Ramos (cell line): Measurements from ENCODE around the gene ANXA10.
"Not testable (repeated sequence)": the region's sequence is repeated elsewhere in the genome, so short reads cannot be mapped to it uniquely, and the experiment has no call there.

ENCODE experiments used
- in situ Hi-C: fragments of 300-500 bp; cut with MboI; formaldehyde crosslinking; loops from one replicate; pipeline ENCODE4 v1.14.3; 2022; ENCODE audit warnings: low sequenced_read_pairs; ENCODE audit not compliant: unreplicated experiment

ANXA10 gene

GRCh38 chr4:168113059-168113458 lies 20.7 kb downstream of the ANXA10 start:
- in situ Hi-C loops, result not testable (repeated sequence)

- in situ Hi-C loops, result no loop called here
Observed at GRCh38 chr4:168118116-168118655, 25.8 kb downstream of the ANXA10 start.

GRCh38 chr4:168119100-168119499 lies 26.8 kb downstream of the ANXA10 start:
- in situ Hi-C loops, result no loop called here

GRCh38 chr4:168119890-168120289 lies 27.6 kb downstream of the ANXA10 start:
- in situ Hi-C loops, result no loop called here

GRCh38 chr4:168120811-168121210 lies 28.5 kb downstream of the ANXA10 start:
- in situ Hi-C loops, result no loop called here

- in situ Hi-C loops, result no loop called here
Observed at GRCh38 chr4:168124008-168124641, 31.8 kb downstream of the ANXA10 start.

- in situ Hi-C loops, result no loop called here
Observed at GRCh38 chr4:168126952-168127351, 34.6 kb downstream of the ANXA10 start.

GRCh38 chr4:168128601-168129000 lies 36.3 kb downstream of the ANXA10 start:
- in situ Hi-C loops, result no loop called here

- in situ Hi-C loops, result no loop called here
Observed at GRCh38 chr4:168129046-168129772, 36.9 kb downstream of the ANXA10 start.

GRCh38 chr4:168129802-168130201 lies 37.5 kb downstream of the ANXA10 start:
- in situ Hi-C loops, result no loop called here

- in situ Hi-C loops, result no loop called here
Observed at GRCh38 chr4:168131196-168131595, 38.9 kb downstream of the ANXA10 start.

- in situ Hi-C loops, result no loop called here
Observed at GRCh38 chr4:168134651-168135050, 42.3 kb downstream of the ANXA10 start.

GRCh38 chr4:168135860-168136259 lies 43.5 kb downstream of the ANXA10 start:
- in situ Hi-C loops, result not testable (repeated sequence)

GRCh38 chr4:168137695-168138094 lies 45.4 kb downstream of the ANXA10 start:
- in situ Hi-C loops, result not testable (repeated sequence)

- in situ Hi-C loops, result no loop called here
Observed at GRCh38 chr4:168138143-168138542, 45.8 kb downstream of the ANXA10 start.

GRCh38 chr4:168139336-168139735 lies 47.0 kb downstream of the ANXA10 start:
- in situ Hi-C loops, result no loop called here

GRCh38 chr4:168141733-168142132 lies 49.4 kb downstream of the ANXA10 start:
- in situ Hi-C loops, result no loop called here

GRCh38 chr4:168143601-168144000 lies 51.3 kb downstream of the ANXA10 start:
- in situ Hi-C loops, result no loop called here

GRCh38 chr4:168150420-168151050 lies 58.2 kb downstream of the ANXA10 start:
- in situ Hi-C loops, result no loop called here

GRCh38 chr4:168151327-168151726 lies 59.0 kb downstream of the ANXA10 start:
- in situ Hi-C loops, result no loop called here

GRCh38 chr4:168152837-168153500 lies 60.6 kb downstream of the ANXA10 start:
- in situ Hi-C loops, result no loop called here
